HFF-Myc (cell line): ENCODE data around the gene AGR3.
A peak's percentile ranks its signal among the peaks of the same experiment; 100 is the strongest.

Source experiments
- DNase-seq: peaks from one replicate; pipeline ENCODE4 v3.0.0-alpha.2; 2011; ENCODE audit warnings: low read depth; ENCODE audit errors: extremely low read depth
- H3K4me3 ChIP-seq: replicated peaks from 2 replicates; pipeline ENCODE4 v1.5.1; 2011; ENCODE audit warnings: low read depth, mild to moderate bottlenecking, control low read depth, low read length
- TF ChIP-seq, protein P1 (sequence below): IDR thresholded peaks from 2 replicates; pipeline ENCODE4 v1.5.1; 2012; ENCODE audit warnings: mild to moderate bottlenecking, low read depth, low read length, control low read depth; ENCODE audit errors: missing control alignments

AGR3 gene

GRCh38 chr7:16881844-16882243, at the start of gene AGR3:
Gene AGR3, minus strand, starts transcription at chr7:16881983. Its CDS starts 3,365 bp downstream, at chr7:16878618.
- no peak within 1 kb of the TSS for H3K4me3 ChIP-seq
- TF ChIP-seq, protein P1, sequence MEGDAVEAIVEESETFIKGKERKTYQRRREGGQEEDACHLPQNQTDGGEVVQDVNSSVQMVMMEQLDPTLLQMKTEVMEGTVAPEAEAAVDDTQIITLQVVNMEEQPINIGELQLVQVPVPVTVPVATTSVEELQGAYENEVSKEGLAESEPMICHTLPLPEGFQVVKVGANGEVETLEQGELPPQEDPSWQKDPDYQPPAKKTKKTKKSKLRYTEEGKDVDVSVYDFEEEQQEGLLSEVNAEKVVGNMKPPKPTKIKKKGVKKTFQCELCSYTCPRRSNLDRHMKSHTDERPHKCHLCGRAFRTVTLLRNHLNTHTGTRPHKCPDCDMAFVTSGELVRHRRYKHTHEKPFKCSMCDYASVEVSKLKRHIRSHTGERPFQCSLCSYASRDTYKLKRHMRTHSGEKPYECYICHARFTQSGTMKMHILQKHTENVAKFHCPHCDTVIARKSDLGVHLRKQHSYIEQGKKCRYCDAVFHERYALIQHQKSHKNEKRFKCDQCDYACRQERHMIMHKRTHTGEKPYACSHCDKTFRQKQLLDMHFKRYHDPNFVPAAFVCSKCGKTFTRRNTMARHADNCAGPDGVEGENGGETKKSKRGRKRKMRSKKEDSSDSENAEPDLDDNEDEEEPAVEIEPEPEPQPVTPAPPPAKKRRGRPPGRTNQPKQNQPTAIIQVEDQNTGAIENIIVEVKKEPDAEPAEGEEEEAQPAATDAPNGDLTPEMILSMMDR: no peak
- DNase-seq: no peak

- TF ChIP-seq, protein P1: no peak
- H3K4me3 ChIP-seq: no peak overlapping the region
- no peak for DNase-seq
Observed at GRCh38 chr7:16930946-16931345, 49.2 kb upstream of the AGR3 start.

DNA sequence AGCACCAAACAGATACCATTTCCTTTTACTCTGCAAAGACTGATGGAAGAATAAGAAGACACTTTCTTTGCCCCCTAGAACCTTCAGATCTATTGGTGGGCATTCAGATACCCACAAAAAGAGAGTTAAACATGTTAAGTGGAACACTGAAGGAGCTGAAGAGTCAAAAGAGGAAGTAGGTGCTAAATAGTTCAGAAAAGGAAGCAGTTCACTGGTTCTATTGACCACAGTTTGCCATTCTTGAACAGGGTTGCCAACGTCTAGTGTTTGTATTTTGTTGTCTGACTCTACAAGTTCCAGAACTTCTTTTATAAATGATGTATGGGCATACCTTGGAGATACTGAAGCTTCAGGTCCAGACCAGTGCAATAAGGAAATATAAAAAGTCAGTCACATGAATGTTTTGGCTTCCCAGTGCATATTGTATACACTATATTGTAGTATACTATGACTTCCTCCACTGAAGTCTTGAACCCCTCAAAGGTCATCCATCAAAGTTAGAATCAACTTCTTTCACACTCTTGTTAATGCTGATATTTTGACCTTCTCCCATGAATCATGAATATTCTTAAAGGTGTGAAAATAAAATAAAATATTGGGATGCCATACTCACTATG, 47.5 kb upstream of the AGR3 start:
- TF ChIP-seq, protein P1: no peak
- DNase-seq: no peak

GRCh38 chr7:16926861-16927260, 45.1 kb upstream of the AGR3 start:
- no peak overlapping the region for H3K4me3 ChIP-seq
- TF ChIP-seq, protein P1: no peak
- no peak for DNase-seq

More for the DNA sequence above, 47.5 kb upstream of the AGR3 start:
- no peak overlapping the region for H3K4me3 ChIP-seq

GRCh38 chr7:16926283-16926682, 44.5 kb upstream of the AGR3 start:
- no peak for DNase-seq
- TF ChIP-seq, protein P1: peak; percentile 75
- H3K4me3 ChIP-seq: no peak overlapping the region

- TF ChIP-seq, protein P1: no peak
- H3K4me3 ChIP-seq: no peak overlapping the region
- DNase-seq: no peak
Observed at GRCh38 chr7:16925609-16926008, 43.8 kb upstream of the AGR3 start.

DNA sequence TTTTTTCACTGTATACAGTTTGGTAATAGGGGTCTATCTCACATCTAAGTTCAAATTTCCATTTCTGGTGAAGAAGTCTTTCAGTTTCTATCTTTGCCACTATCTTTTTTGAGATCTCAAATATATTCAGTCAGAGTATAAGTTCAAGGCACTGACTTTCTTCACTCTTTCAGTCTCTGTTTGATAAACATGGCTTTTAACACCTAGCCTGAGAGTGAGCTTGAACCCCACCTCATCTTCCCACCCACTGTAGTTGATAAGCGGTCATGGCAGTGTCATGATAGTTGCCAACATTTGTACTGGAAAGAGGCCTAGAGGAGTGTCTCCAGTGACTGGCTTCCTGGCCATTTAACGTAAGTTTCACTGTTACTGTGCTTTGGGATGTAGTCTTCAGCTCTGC, 41.2 kb upstream of the AGR3 start:
- TF ChIP-seq, protein P1: no peak

More for the DNA sequence above, 41.2 kb upstream of the AGR3 start:
- no peak overlapping the region for H3K4me3 ChIP-seq
- no peak for DNase-seq
